Measurements from ENCODE around the gene ANKIB1. TPM values are rescaled to one million over a fixed set of nuclear protein-coding genes. Genes with fewer than 3 reads are reported as not detected.
"Not testable (repeated sequence)": the region's sequence is repeated elsewhere in the genome, so short reads cannot be mapped to it uniquely, and the experiment has no call there.

ANKIB1 gene
- total and polyA plus RNA-seq, 2 donors, result 15.2 to 70.1 TPM

GRCh38 chr7:92359179-92359578 is 113.4 kb downstream of the ANKIB1 start:
- not testable (repeated sequence) for H3K4me1 ChIP-seq (ENCODE audit: insufficient read depth); H3K36me3 ChIP-seq (ENCODE audit: insufficient read depth); H3K4me3 ChIP-seq (ENCODE audit: low read depth, low read length); H3K27ac ChIP-seq (ENCODE audit: low read depth); DNase-seq (ENCODE audit: extremely low spot score)
- WGBS, result 93% methylated on average over 2 of the region's 2 CpGs

GRCh38 chr7:92359801-92360200 is 114.0 kb downstream of the ANKIB1 start:
- 95% methylated on average over 3 of the region's 3 CpGs for WGBS
- no peak for DNase-seq (ENCODE audit: extremely low spot score)
- no peaks in the 10 kb centered on the region for H3K4me1 ChIP-seq (ENCODE audit: insufficient read depth)
- H3K27ac ChIP-seq (ENCODE audit: low read depth), result no peak overlapping the region
- no peak overlapping the region for H3K4me3 ChIP-seq (ENCODE audit: low read depth, low read length)
- H3K36me3 ChIP-seq (ENCODE audit: insufficient read depth), result peaks cover 2% of the 10 kb centered on the region

GRCh38 chr7:92360387-92360786 is 114.6 kb downstream of the ANKIB1 start:
- no peaks in the 10 kb centered on the region for H3K4me1 ChIP-seq (ENCODE audit: insufficient read depth)
- peaks cover 2% of the 10 kb centered on the region for H3K36me3 ChIP-seq (ENCODE audit: insufficient read depth)
- DNase-seq (ENCODE audit: extremely low spot score), result no peak
- no peak overlapping the region for H3K27ac ChIP-seq (ENCODE audit: low read depth)
- H3K4me3 ChIP-seq (ENCODE audit: low read depth, low read length), result no peak overlapping the region
- 57% methylated on average over 1 of the region's 1 CpG for WGBS

GRCh38 chr7:92362131-92362530 is 116.4 kb downstream of the ANKIB1 start:
- DNase-seq (ENCODE audit: extremely low spot score), result no peak
- H3K4me1 ChIP-seq (ENCODE audit: insufficient read depth), result no peaks in the 10 kb centered on the region
- 60% methylated on average over 2 of the region's 2 CpGs for WGBS
- no peak overlapping the region for H3K4me3 ChIP-seq (ENCODE audit: low read depth, low read length)
- peaks cover 2% of the 10 kb centered on the region for H3K36me3 ChIP-seq (ENCODE audit: insufficient read depth)
- no peak overlapping the region for H3K27ac ChIP-seq (ENCODE audit: low read depth)

GRCh38 chr7:92366730-92367129 is 121.0 kb downstream of the ANKIB1 start:
- peaks cover 2% of the 10 kb centered on the region for H3K36me3 ChIP-seq (ENCODE audit: insufficient read depth)
- WGBS, result 71% methylated on average over 2 of the region's 2 CpGs
- H3K4me3 ChIP-seq (ENCODE audit: low read depth, low read length), result no peak overlapping the region
- H3K27ac ChIP-seq (ENCODE audit: low read depth), result no peak overlapping the region
- no peaks in the 10 kb centered on the region for H3K4me1 ChIP-seq (ENCODE audit: insufficient read depth)
- DNase-seq (ENCODE audit: extremely low spot score), result no peak

- H3K27ac ChIP-seq (ENCODE audit: low read depth), result no peak overlapping the region
- H3K36me3 ChIP-seq (ENCODE audit: insufficient read depth), result peaks cover 2% of the 10 kb centered on the region
- no peak for DNase-seq (ENCODE audit: extremely low spot score)
- H3K4me3 ChIP-seq (ENCODE audit: low read depth, low read length), result no peak overlapping the region
- no peaks in the 10 kb centered on the region for H3K4me1 ChIP-seq (ENCODE audit: insufficient read depth)
- WGBS, result 78% methylated on average over 1 of the region's 1 CpG
These were observed 123.0 kb downstream of the ANKIB1 start for GRCh38 chr7:92368741-92369140.

- no peak for DNase-seq (ENCODE audit: extremely low spot score)
- Histone ChIP-seq H3K36me3 (ENCODE audit: insufficient read depth) (peaks cover 2% of the 10 kb centered on the region), H3K4me1 (ENCODE audit: insufficient read depth) (no peaks in the 10 kb centered on the region), H3K27ac (ENCODE audit: low read depth) (no peak overlapping the region), H3K4me3 (ENCODE audit: low read depth, low read length) (no peak overlapping the region)
These were observed 129.2 kb downstream of the ANKIB1 start for GRCh38 chr7:92375013-92375412.

- no peak overlapping the region for H3K27ac ChIP-seq (ENCODE audit: low read depth)
- peaks cover 4% of the 10 kb centered on the region for H3K36me3 ChIP-seq (ENCODE audit: insufficient read depth)
- WGBS, result 91% methylated on average over 5 of the region's 5 CpGs
- no peak overlapping the region for H3K4me3 ChIP-seq (ENCODE audit: low read depth, low read length)
- no peak for DNase-seq (ENCODE audit: extremely low spot score)
- H3K4me1 ChIP-seq (ENCODE audit: insufficient read depth), result no peaks in the 10 kb centered on the region
These were observed 145.3 kb downstream of the ANKIB1 start for GRCh38 chr7:92391071-92391470.

GRCh38 chr7:92397542-92397941 is 151.8 kb downstream of the ANKIB1 start:
- no peak overlapping the region for H3K4me3 ChIP-seq (ENCODE audit: low read depth, low read length)
- H3K27ac ChIP-seq (ENCODE audit: low read depth), result no peak overlapping the region
- H3K36me3 ChIP-seq (ENCODE audit: insufficient read depth), result peaks cover 4% of the 10 kb centered on the region
- 94% methylated on average over 6 of the region's 6 CpGs for WGBS
- DNase-seq (ENCODE audit: extremely low spot score), result no peak
- H3K4me1 ChIP-seq (ENCODE audit: insufficient read depth), result no peaks in the 10 kb centered on the region

- Histone ChIP-seq H3K4me1 (ENCODE audit: insufficient read depth) (no peaks in the 10 kb centered on the region), H3K27ac (ENCODE audit: low read depth) (no peak overlapping the region), H3K4me3 (ENCODE audit: low read depth, low read length) (no peak overlapping the region), H3K36me3 (ENCODE audit: insufficient read depth) (peaks cover 4% of the 10 kb centered on the region)
- no peak for DNase-seq (ENCODE audit: extremely low spot score)
- 96% methylated on average over 2 of the region's 2 CpGs for WGBS
These were observed 154.2 kb downstream of the ANKIB1 start for GRCh38 chr7:92400013-92400412.

- Histone ChIP-seq H3K4me3 (ENCODE audit: low read depth, low read length) (no peak overlapping the region), H3K36me3 (ENCODE audit: insufficient read depth) (peaks cover 4% of the 10 kb centered on the region), H3K4me1 (ENCODE audit: insufficient read depth) (no peaks in the 10 kb centered on the region), H3K27ac (ENCODE audit: low read depth) (no peak overlapping the region)
- WGBS, result 50% methylated on average over 4 of the region's 4 CpGs
- DNase-seq (ENCODE audit: extremely low spot score), result no peak
These were observed 157.4 kb downstream of the ANKIB1 start for GRCh38 chr7:92402920-92403759.

- no peak overlapping the region for H3K4me3 ChIP-seq (ENCODE audit: low read depth, low read length)
- H3K36me3 ChIP-seq (ENCODE audit: insufficient read depth), result no peaks in the 10 kb centered on the region
- DNase-seq (ENCODE audit: extremely low spot score), result no peak
- H3K4me1 ChIP-seq (ENCODE audit: insufficient read depth), result no peaks in the 10 kb centered on the region
- 95% methylated on average over 6 of the region's 6 CpGs for WGBS
- no peak overlapping the region for H3K27ac ChIP-seq (ENCODE audit: low read depth)
These were observed 157.9 kb downstream of the ANKIB1 start for GRCh38 chr7:92403760-92404074.

GRCh38 chr7:92404170-92404614 is 158.4 kb downstream of the ANKIB1 start:
- no peak for DNase-seq (ENCODE audit: extremely low spot score)
- H3K4me3 ChIP-seq (ENCODE audit: low read depth, low read length), result no peak overlapping the region
- WGBS, result 75% methylated on average over 6 of the region's 6 CpGs
- H3K36me3 ChIP-seq (ENCODE audit: insufficient read depth), result no peaks in the 10 kb centered on the region
- no peaks in the 10 kb centered on the region for H3K4me1 ChIP-seq (ENCODE audit: insufficient read depth)
- no peak overlapping the region for H3K27ac ChIP-seq (ENCODE audit: low read depth)

- Histone ChIP-seq H3K27ac (ENCODE audit: low read depth) (no peak overlapping the region), H3K4me3 (ENCODE audit: low read depth, low read length) (no peak overlapping the region), H3K36me3 (ENCODE audit: insufficient read depth) (no peaks in the 10 kb centered on the region), H3K4me1 (ENCODE audit: insufficient read depth) (no peaks in the 10 kb centered on the region)
- DNase-seq (ENCODE audit: extremely low spot score), result no peak
- 97% methylated on average over 1 of the region's 1 CpG for WGBS
These were observed 163.6 kb downstream of the ANKIB1 start for GRCh38 chr7:92409357-92409756.
